8988T (cell line): Measurements from ENCODE around the gene WDPCP.
"Not testable (repeated sequence)": the region's sequence is repeated elsewhere in the genome, so short reads cannot be mapped to it uniquely, and the experiment has no call there.

Experiments
- DNase-seq: peaks from one replicate; pipeline ENCODE4 v3.0.0; 2011

WDPCP gene

GRCh38 chr2:63444565-63445288 lies 143.6 kb downstream of the WDPCP start:
- no peak for DNase-seq

DNA sequence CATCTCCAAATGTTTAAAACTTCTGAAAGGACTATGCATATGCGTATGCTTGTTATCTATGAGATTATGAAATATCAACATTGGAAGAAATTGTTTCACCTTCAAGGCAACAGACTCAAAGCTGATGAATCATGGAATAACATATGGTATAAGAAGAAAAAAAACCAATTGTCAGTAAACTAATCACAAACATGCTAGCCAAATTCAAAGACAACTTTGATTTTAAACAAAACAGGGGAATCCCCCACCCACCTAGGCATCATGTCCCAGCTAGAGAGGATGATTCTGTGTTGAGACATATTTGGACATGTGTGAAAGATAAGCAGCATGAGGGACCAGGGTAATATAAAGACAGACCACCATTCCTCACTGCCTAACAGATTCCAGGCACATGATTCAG lies 147.7 kb downstream of the WDPCP start:
- no peak for DNase-seq

- DNase-seq: no peak
These were observed 150.1 kb downstream of the WDPCP start for GRCh38 chr2:63438181-63438580.

DNA sequence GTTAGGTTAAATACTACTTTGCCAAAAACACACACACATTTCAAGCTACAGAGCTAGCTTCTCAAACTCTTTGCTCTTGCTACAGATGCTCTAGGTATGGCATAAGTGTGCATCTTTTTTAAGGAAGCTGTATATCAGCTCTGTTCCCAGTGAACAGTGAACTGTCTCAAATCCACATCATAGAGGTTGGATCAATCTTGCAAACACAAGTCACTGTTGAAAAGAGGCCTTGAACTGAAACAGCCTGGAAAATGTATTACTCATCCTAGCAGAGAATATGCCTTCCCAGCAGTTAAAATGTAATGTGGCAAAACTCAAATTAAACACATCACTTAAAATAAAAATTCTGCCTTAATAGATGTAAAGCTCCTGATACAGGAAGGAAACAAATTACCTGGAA lies 151.8 kb downstream of the WDPCP start:
- DNase-seq: no peak

GRCh38 chr2:63435070-63435469 lies 153.2 kb downstream of the WDPCP start:
- DNase-seq: no peak

GRCh38 chr2:63434024-63435001 lies 154.0 kb downstream of the WDPCP start:
- DNase-seq: no peak

- no peak for DNase-seq
These were observed 155.9 kb downstream of the WDPCP start for GRCh38 chr2:63432373-63432772.

GRCh38 chr2:63425606-63426005 lies 162.7 kb downstream of the WDPCP start:
- no peak for DNase-seq

DNA sequence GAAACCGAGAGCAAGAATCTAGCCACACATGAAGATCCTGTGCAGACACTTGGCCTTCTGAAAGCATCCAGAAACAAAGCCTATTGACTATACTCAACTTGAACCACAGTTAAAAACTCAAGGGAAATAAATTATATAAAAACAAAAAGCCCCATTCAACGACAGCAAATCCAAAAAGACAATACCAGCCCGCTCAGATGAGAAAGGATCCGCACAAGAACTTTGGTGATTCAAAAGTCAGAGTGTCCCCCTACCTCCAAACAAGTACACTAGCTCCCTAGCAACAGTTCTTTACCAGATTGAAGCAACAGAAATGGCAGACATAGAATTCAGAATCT lies 163.2 kb downstream of the WDPCP start:
- no peak for DNase-seq

DNA sequence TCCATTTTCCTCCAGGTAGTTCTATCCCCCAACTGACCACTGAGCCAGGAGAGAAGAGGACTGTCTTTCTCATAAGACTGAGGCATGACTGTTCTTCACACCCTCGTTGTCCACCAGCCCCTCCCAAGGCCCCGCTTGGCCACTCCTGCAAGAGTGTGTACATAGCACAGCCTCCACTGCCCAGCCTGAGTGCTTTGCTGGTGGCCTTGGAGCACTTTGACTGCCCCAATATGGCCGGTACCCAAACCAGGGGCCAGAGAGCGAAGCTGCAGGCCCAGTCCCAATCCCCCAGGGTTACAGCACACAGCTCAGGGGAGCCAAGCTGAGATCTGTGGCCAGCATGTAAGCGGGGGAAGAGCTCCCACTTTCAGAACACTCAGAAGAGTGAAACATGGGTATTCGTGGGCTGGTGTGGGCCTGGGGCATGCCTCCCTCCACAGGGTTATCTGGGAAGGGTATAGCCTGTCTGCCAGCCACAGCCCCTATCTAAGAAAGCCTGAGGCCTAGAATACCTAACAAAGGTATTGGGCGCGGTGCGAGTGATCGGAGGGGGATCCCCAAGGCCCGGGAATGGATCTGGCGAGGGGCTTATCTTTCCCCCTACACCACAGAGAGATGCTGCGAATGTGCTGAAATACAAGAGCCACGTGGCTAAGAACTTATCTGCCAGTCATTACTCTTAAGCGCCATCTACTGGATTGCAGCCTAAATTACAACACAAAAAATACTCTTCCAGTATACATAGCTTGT lies 163.8 kb downstream of the WDPCP start:
- peak; percentile 4 for DNase-seq

DNA sequence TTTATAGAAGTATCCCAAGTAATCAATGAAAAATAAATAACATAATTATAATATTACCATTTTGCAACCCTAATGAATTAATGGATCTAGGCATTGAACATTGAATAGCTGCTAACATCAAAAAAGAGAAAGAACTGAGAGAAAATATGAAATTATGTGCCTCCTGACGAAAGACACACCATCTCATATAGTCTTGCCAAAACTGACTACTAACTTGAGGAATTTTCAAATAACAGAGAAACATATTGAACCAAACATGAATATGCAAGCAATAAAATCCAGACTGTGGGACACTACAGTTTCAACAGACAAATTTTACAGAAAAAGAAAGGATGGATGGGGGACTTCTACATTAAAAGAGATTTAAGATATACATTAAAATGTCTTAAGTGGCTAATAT lies 165.7 kb downstream of the WDPCP start:
- DNase-seq: no peak

DNA sequence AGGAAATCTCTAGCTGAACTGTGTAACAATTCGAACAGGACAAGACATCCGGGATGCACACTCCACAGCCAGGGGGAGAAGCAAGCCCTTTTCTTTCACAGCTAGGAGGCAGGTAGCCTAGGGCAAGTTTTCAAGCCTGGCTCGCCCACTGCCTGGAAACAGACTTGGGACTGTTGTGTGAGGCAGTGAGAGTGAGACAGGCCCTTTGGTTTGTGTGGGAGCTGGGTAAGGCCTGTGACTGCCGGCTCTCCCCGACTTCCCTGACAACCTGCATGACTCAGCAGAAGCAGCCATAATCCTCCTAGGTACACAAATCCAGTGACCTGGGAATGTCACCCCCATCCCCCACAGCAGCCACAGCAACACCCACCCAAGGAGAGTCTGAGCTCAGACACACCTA lies 179.7 kb downstream of the WDPCP start:
- no peak for DNase-seq

DNA sequence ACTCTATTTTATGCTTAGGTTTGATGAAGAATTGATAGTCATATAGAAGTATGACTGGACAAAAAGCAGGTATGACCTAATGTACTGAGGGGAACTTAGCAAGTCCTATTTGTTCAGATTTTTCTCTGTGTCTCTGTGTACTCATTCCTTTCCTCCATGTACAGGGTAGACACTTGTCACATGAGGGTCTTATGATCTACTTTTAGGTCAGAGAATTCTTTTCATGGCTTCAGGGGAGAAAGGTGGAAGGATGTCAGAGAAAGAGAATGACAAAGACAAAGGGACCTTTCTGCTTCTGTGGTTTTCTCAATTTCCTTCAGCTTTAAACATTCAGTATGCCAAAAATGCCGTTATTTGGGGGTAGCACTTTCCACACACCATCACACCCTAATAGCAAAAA lies 181.6 kb downstream of the WDPCP start:
- no peak for DNase-seq

DNA sequence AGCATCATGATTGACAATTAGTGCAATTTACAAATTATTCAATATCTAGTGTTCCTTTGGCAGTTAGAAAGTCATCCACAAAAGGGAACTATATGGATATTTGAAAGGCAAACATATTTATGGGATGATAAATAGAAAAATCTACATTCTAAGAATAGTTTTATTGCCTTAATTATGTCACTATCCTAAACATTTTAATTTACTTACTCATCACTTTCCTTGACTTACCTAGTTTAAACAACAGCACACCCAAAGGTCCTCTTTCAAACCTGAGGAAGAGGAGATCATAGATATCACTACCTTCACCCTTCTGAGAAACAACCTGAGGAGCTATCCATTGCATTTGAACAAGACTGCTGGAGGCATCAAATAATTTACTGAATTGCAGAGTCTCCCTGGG lies 184.5 kb downstream of the WDPCP start:
- DNase-seq: no peak

- not testable (repeated sequence) for DNase-seq
These were observed 185.4 kb downstream of the WDPCP start for GRCh38 chr2:63402889-63403288.

- DNase-seq: no peak
These were observed 189.1 kb downstream of the WDPCP start for GRCh38 chr2:63399156-63399555.

GRCh38 chr2:63379451-63379850 lies 208.8 kb downstream of the WDPCP start:
- no peak for DNase-seq

GRCh38 chr2:63378589-63378988 lies 209.7 kb downstream of the WDPCP start:
- DNase-seq: no peak

- no peak for DNase-seq
These were observed 213.9 kb downstream of the WDPCP start for GRCh38 chr2:63374341-63374740.

DNA sequence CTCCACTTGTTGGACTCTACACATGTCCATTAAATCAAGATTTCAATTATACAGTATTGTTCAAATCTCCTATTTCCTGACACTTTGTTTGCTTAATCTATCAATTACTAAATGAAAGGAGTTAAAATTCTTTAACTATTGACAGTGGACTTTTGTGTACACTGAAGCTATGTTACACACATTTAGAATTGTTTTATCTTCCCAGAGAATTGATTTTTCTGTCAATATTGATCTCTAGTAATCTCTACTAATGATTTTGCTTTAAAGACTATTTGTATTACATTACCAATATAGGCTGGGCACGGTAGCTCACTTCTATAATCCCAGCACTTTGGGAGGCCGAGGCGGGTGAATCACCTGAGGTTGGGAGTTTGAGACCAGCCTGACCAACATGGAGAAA lies 215.7 kb downstream of the WDPCP start:
- DNase-seq: no peak

GRCh38 chr2:63369146-63369545 lies 219.1 kb downstream of the WDPCP start:
- no peak for DNase-seq

GRCh38 chr2:63364866-63365265 lies 223.4 kb downstream of the WDPCP start:
- no peak for DNase-seq

GRCh38 chr2:63357722-63358121 lies 230.6 kb downstream of the WDPCP start:
- DNase-seq: not testable (repeated sequence)

- DNase-seq: no peak
These were observed 240.9 kb downstream of the WDPCP start for GRCh38 chr2:63347361-63347760.
